ENCODE results near the gene OR52E4.

Gene OR52E4

GRCh38 chr11:5929571-5930368 lies 49.3 kb downstream of the OR52E4 start:
- no peak for DNase-seq

GRCh38 chr11:5930614-5931013 lies 50.2 kb downstream of the OR52E4 start:
- DNase-seq, result no peak

- no peak for DNase-seq
Measured at GRCh38 chr11:5931061-5931460, 50.6 kb downstream of the OR52E4 start.

- no peak for DNase-seq
Measured at GRCh38 chr11:5932671-5933070, 52.2 kb downstream of the OR52E4 start.

- no peak for DNase-seq
Measured at GRCh38 chr11:5933116-5933515, 52.7 kb downstream of the OR52E4 start.

All from activated effector memory CD4-positive, alpha-beta T cell treated with Interleukin-2 at 50 U/mL for 16 hours (primary cell).